IMR-90 (cell line): ENCODE results near the gene TMEM247. TPM values are rescaled to one million over a fixed set of nuclear protein-coding genes. Genes with fewer than 3 reads are reported as not detected.

Experiments used
- ATAC-seq: fragments of 200-7000 bp; cut with Tn5 transposase; 2 replicates; pipeline ENCODE4 v1.9.1; 2020; ENCODE audit warnings: low read depth, mild to moderate bottlenecking, moderate library complexity
- BruUV-seq: library from RNA; stranded (reverse); fragments of 400-500 nt; replicated peaks from 2 replicates; lab custom pipeline; 2021; lab: Mats Ljungman, UMichigan
- CTCF ChIA-PET: fragments of 300-600 bp; formaldehyde crosslinking; extraction: SDS; loops from one replicate; lab custom pipeline; 2021; ENCODE audit warnings: antibody characterized with exemption; lab: Yijun Ruan, JAX
- POLR2A ChIA-PET: fragments of 300-600 bp; sonication (Branson Sonifier 250); formaldehyde crosslinking; loops from one replicate; lab custom pipeline; 2022; ENCODE audit warnings: antibody characterized with exemption; ENCODE audit not compliant: unreplicated experiment; lab: Charles Lee
- DNase-seq: peaks from one replicate; pipeline ENCODE4 v3.0.0; 2013
- H2AFZ ChIP-seq: replicated peaks from 2 replicates; pipeline ENCODE3; 2013; ENCODE audit warnings: low read length, mild to moderate bottlenecking; ENCODE audit not compliant: poor library complexity
- H2AK5ac ChIP-seq: 2 replicates; pipeline ENCODE4 v1.6.1; 2013; ENCODE audit warnings: low read depth, low read length, inconsistent platforms
- H2AK9ac ChIP-seq: replicated peaks from 2 replicates; pipeline ENCODE3; 2013; ENCODE audit warnings: mild to moderate bottlenecking, low read depth, low read length, moderate library complexity; ENCODE audit not compliant: poor library complexity
- H2BK120ac ChIP-seq: 2 replicates; pipeline ENCODE4 v1.6.1; 2013; ENCODE audit warnings: low read depth, low read length, inconsistent platforms
- H2BK15ac ChIP-seq: 3 replicates; pipeline ENCODE4 v1.6.1; 2013; ENCODE audit warnings: low read depth, low read length, inconsistent platforms
- H2BK20ac ChIP-seq: 2 replicates; pipeline ENCODE4 v1.6.1; 2013; ENCODE audit warnings: low read depth, mild to moderate bottlenecking, inconsistent platforms, low read length, moderate library complexity
- H2BK5ac ChIP-seq: 2 replicates; pipeline ENCODE4 v1.6.1; 2013; ENCODE audit warnings: mild to moderate bottlenecking, low read depth, low read length, inconsistent platforms; ENCODE audit not compliant: poor library complexity, severe bottlenecking
- H3K14ac ChIP-seq: replicated peaks from 2 replicates; pipeline ENCODE4 v1.6.1; 2013; ENCODE audit warnings: low read depth, low read length, inconsistent platforms
- H3K18ac ChIP-seq: 2 replicates; pipeline ENCODE4 v1.6.1; 2013; ENCODE audit warnings: low read depth, low read length, control low read depth
- H3K23ac ChIP-seq: 2 replicates; pipeline ENCODE4 v1.6.1; 2013; ENCODE audit warnings: low read depth, low read length, inconsistent platforms
- H3K27ac ChIP-seq: 2 replicates; pipeline ENCODE4 v1.5.1; 2013; ENCODE audit warnings: mild to moderate bottlenecking, control low read depth, low read length; ENCODE audit not compliant: insufficient read depth
- H3K27me3 ChIP-seq: 2 replicates; pipeline ENCODE4 v1.6.1; 2013; ENCODE audit warnings: low read length; ENCODE audit not compliant: control insufficient read depth, insufficient read depth
- H3K36me3 ChIP-seq: 2 replicates; pipeline ENCODE4 v1.6.1; 2013; ENCODE audit warnings: low read length, mixed read lengths; ENCODE audit not compliant: control insufficient read depth, insufficient read depth
- H3K4ac ChIP-seq: 2 replicates; pipeline ENCODE4 v1.6.1; 2013; ENCODE audit warnings: low read depth, low read length, inconsistent platforms
- H3K4me1 ChIP-seq: 2 replicates; pipeline ENCODE4 v1.6.1; 2013; ENCODE audit warnings: low read length, mixed read lengths; ENCODE audit not compliant: control insufficient read depth, insufficient read depth
- H3K4me2 ChIP-seq: 2 replicates; pipeline ENCODE4 v1.6.1; 2013; ENCODE audit warnings: low read depth, mild to moderate bottlenecking, control low read depth, low read length, moderate library complexity
- H3K4me3 ChIP-seq: 2 replicates; pipeline ENCODE4 v1.5.1; 2013; ENCODE audit warnings: low read depth, mild to moderate bottlenecking, control low read depth, low read length, moderate library complexity; ENCODE audit not compliant: insufficient read depth
- H3K56ac ChIP-seq: 2 replicates; pipeline ENCODE4 v1.6.1; 2013; ENCODE audit warnings: low read length, inconsistent platforms; ENCODE audit not compliant: insufficient read depth; ENCODE audit errors: extremely low read depth
- H3K79me1 ChIP-seq, 2 experiments: 2 replicates each; pipeline ENCODE4 v1.6.1; 2013; ENCODE audit warnings: low read length in 2 of 2, inconsistent platforms in 1 of 2, low read depth in 1 of 2
- H3K9ac ChIP-seq: 2 replicates; pipeline ENCODE4 v1.6.1; 2013; ENCODE audit warnings: low read depth, low read length, control low read depth
- H3K9me1 ChIP-seq: 2 replicates; pipeline ENCODE4 v1.6.1; 2013; ENCODE audit warnings: low read length, inconsistent platforms; ENCODE audit not compliant: insufficient read depth
- H3K9me3 ChIP-seq: 2 replicates; pipeline ENCODE4 v1.6.1; 2013; ENCODE audit warnings: low read length; ENCODE audit not compliant: control insufficient read depth, insufficient read depth
- H4K20me1 ChIP-seq: 2 replicates; pipeline ENCODE4 v1.6.1; 2013; ENCODE audit warnings: low read length, inconsistent platforms; ENCODE audit not compliant: insufficient read depth
- H4K5ac ChIP-seq: 2 replicates; pipeline ENCODE4 v1.6.1; 2013; ENCODE audit warnings: mild to moderate bottlenecking, low read depth, low read length, control low read depth
- H4K8ac ChIP-seq, 2 experiments: 2 replicates each; pipeline ENCODE4 v1.6.1; 2013; ENCODE audit warnings: low read depth in 2 of 2, low read length in 2 of 2, control low read depth in 1 of 2, inconsistent platforms in 1 of 2
- H4K91ac ChIP-seq: 2 replicates; pipeline ENCODE4 v1.6.1; 2013; ENCODE audit warnings: low read depth, low read length, inconsistent platforms; ENCODE audit not compliant: insufficient read depth
- BHLHE40 ChIP-seq: fragments of 150-350 bp; IDR thresholded peaks from 2 replicates; pipeline ENCODE4 v1.6.1; 2016; ENCODE audit warnings: mild to moderate bottlenecking, low read depth, low read length
- CEBPB ChIP-seq: IDR thresholded peaks from 2 replicates; pipeline ENCODE4 v1.6.1; 2012; ENCODE audit warnings: low read depth, low read length, improper control_type of control experiment
- CHD1 ChIP-seq: IDR thresholded peaks from 2 replicates; pipeline ENCODE4 v1.6.1; 2012; ENCODE audit warnings: low read depth, low read length, improper control_type of control experiment
- FOS ChIP-seq: fragments of 150-350 bp; IDR thresholded peaks from 2 replicates; pipeline ENCODE4 v1.6.1; 2016; ENCODE audit warnings: low read depth, low read length
- MAFK ChIP-seq: IDR thresholded peaks from 2 replicates; pipeline ENCODE4 v1.6.1; 2012; ENCODE audit warnings: low read depth, low read length, improper control_type of control experiment
- MAZ ChIP-seq: IDR thresholded peaks from 2 replicates; pipeline ENCODE4 v1.6.1; 2012; ENCODE audit warnings: low read depth, mild to moderate bottlenecking, low read length, improper control_type of control experiment, moderate library complexity, borderline replicate concordance
- MXI1 ChIP-seq: IDR thresholded peaks from 2 replicates; pipeline ENCODE4 v1.6.1; 2012; ENCODE audit warnings: low read depth, mild to moderate bottlenecking, low read length, moderate library complexity, borderline replicate concordance
- NFE2L2 ChIP-seq: fragments of 150-350 bp; IDR thresholded peaks from 2 replicates; pipeline ENCODE4 v1.6.1; 2016; ENCODE audit warnings: low read depth, mild to moderate bottlenecking, low read length
- POLR2A ChIP-seq: IDR thresholded peaks from 2 replicates; pipeline ENCODE4 v1.6.1; 2012; ENCODE audit warnings: mild to moderate bottlenecking, low read depth, low read length
- RAD21 ChIP-seq: IDR thresholded peaks from 2 replicates; pipeline ENCODE4 v1.6.1; 2012; ENCODE audit warnings: low read length, improper control_type of control experiment
- RCOR1 ChIP-seq: IDR thresholded peaks from 2 replicates; pipeline ENCODE4 v1.6.1; 2012; ENCODE audit warnings: mild to moderate bottlenecking, low read length, improper control_type of control experiment; ENCODE audit not compliant: insufficient replicate concordance
- RFX5 ChIP-seq: IDR thresholded peaks from 2 replicates; pipeline ENCODE4 v1.8.0; 2012; ENCODE audit warnings: low read depth, mild to moderate bottlenecking, low read length, moderate library complexity
- SMC3 ChIP-seq: fragments of 150-350 bp; IDR thresholded peaks from 2 replicates; pipeline ENCODE4 v1.6.1; 2016; ENCODE audit warnings: low read depth, mild to moderate bottlenecking, antibody characterized with exemption, low read length, moderate library complexity
- WGBS, 2 experiments: methylation state at CpG; one replicate each; pipeline versions ENCODE4 v1.1.5 to v1.1.7; 2013; ENCODE audit warnings: missing lambda C conversion rate in 2 of 2; ENCODE audit not compliant: insufficient read length in 1 of 2; ENCODE audit errors: extremely low coverage in 2 of 2; 5-methylcytosine and 5-hydroxymethylcytosine counted together
- dilution Hi-C: fragments of 300-500 bp; cut with HindIII; formaldehyde crosslinking; loops from one replicate; pipeline ENCODE4 v1.14.3; 2018; ENCODE audit warnings: low sequenced_read_pairs; ENCODE audit not compliant: unreplicated experiment
- in situ Hi-C: fragments of 300-500 bp; cut with MboI; formaldehyde crosslinking; loops from 3 replicates; pipeline ENCODE4 v1.14.3; 2019; ENCODE audit warnings: low sequenced_read_pairs, inconsistent platforms, mixed read lengths
- intact Hi-C: fragments of 100-400 bp; cut with micrococcal nuclease; formaldehyde crosslinking; loops from 2 replicates; pipeline ENCODE4 v1.10.0; 2022
- polyA plus RNA-seq, 3 experiments: library from polyadenylated mRNA; depleted of rRNA; stranded (reverse); fragments of >200 nt; gene quantifications; 2 replicates each; pipeline ENCODE4 v1.2.3, GENCODE V29; 2012; ENCODE audit warnings: low replicate concordance in 1 of 3
- total RNA-seq: library from RNA; depleted of rRNA; stranded (reverse); fragments of >200 nt; gene quantifications from 2 replicates; pipeline ENCODE4 v1.2.3, GENCODE V29; 2012
- TF ChIP-seq, protein P1 (sequence below): fragments of 150-350 bp; IDR thresholded peaks from 2 replicates; pipeline ENCODE4 v1.6.1; 2016; ENCODE audit warnings: low read depth, mild to moderate bottlenecking, low read length, moderate library complexity, borderline replicate concordance
- TF ChIP-seq, protein P2 (sequence below): conservative IDR thresholded peaks from 2 replicates; pipeline ENCODE4 v1.5.1; 2012; ENCODE audit warnings: mild to moderate bottlenecking, low read depth, low read length, improper control_type of control experiment
- TF ChIP-seq, protein P3 (sequence below): fragments of 150-350 bp; IDR thresholded peaks from 2 replicates; pipeline ENCODE4 v1.6.1; 2017; ENCODE audit warnings: mild to moderate bottlenecking, antibody characterized with exemption, low read length, low read depth

TMEM247 gene
- total and polyA plus RNA-seq, 2 of the 4 experiments (the other 2 are of a cell fraction), result not detected

DNA sequence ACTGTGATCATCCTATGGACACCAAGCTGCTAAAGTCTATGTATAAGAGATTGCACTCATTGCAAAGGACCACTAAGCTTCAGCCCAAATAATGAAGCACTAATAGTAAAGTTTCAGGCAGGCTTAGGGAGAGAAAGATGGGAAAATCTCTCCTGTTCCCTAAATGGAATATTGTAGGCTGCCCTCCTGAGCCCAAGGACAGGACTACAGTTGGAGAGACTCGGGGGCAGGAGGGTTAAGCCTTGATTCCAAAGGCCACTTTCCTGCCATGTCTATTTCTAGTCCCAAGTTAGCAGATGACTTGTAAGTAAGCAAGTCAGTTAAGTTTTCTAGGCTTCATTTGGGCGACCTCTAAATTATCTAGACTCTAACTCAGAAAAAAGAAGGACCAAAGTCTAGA is 9.0 kb downstream of the TMEM247 start:
- no peak overlapping the region for H3K4me2 ChIP-seq

More for the DNA sequence above, 9.0 kb downstream of the TMEM247 start:
- no CpG with 5 or more reads among the region's 2 CpGs for WGBS, 2 experiments
- Histone ChIP-seq H3K27me3 (no peaks in the 10 kb centered on the region), H3K18ac (no peak overlapping the region), H4K20me1 (no peaks in the 10 kb centered on the region), H4K91ac (peak overlapping the region; percentile 36; the same call in 1 of the 2 replicates), H3K9me1 (peaks cover 12% of the 10 kb centered on the region; the same call in 1 of the 2 replicates), H3K4ac (peak overlapping the region; percentile 39; the same call in 1 of the 2 replicates), H3K56ac (no peak overlapping the region), H2AFZ (peak overlapping the region; percentile 15), H2BK20ac (peak overlapping the region; percentile 24; the same call in 1 of the 2 replicates), H3K23ac (no peak overlapping the region), H4K5ac (no peak overlapping the region), H3K79me1 (0 out of 4 replicates have a peak, but pooled peaks cover 0 to 5% of the 10 kb centered on the region in 2 experiments), H3K4me3 (no peak overlapping the region), H2BK15ac (peak overlapping the region; percentile 22; the same call in 2 of the 3 replicates), H2AK9ac (no peak overlapping the region), H3K36me3 (no peaks in the 10 kb centered on the region), H3K4me1 (peaks cover 26% of the 10 kb centered on the region), H3K9ac (no peak overlapping the region), H2BK120ac (peak overlapping the region; percentile 7; the same call in 1 of the 2 replicates), H2BK5ac (no peak overlapping the region), H4K8ac (peak overlapping the region in 1 of 2 experiments; percentile 53; a peak in 1 of 4 replicates), H3K27ac (no peak overlapping the region), H3K9me3 (no peaks in the 10 kb centered on the region), H3K14ac (no peak overlapping the region), H2AK5ac (peak overlapping the region; percentile 38)
- TF ChIP-seq, protein P1, sequence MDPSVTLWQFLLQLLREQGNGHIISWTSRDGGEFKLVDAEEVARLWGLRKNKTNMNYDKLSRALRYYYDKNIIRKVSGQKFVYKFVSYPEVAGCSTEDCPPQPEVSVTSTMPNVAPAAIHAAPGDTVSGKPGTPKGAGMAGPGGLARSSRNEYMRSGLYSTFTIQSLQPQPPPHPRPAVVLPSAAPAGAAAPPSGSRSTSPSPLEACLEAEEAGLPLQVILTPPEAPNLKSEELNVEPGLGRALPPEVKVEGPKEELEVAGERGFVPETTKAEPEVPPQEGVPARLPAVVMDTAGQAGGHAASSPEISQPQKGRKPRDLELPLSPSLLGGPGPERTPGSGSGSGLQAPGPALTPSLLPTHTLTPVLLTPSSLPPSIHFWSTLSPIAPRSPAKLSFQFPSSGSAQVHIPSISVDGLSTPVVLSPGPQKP, result no peak
- no peak for TF ChIP-seq RFX5
- TF ChIP-seq MXI1, result no peak
- TF ChIP-seq SMC3, result no peak
- TF ChIP-seq NFE2L2, result no peak
- no peak for TF ChIP-seq CHD1
- TF ChIP-seq MAZ, result no peak
- TF ChIP-seq RCOR1, result no peak
- TF ChIP-seq CEBPB, result no peak
- no peak for TF ChIP-seq FOS
- TF ChIP-seq, protein P2, sequence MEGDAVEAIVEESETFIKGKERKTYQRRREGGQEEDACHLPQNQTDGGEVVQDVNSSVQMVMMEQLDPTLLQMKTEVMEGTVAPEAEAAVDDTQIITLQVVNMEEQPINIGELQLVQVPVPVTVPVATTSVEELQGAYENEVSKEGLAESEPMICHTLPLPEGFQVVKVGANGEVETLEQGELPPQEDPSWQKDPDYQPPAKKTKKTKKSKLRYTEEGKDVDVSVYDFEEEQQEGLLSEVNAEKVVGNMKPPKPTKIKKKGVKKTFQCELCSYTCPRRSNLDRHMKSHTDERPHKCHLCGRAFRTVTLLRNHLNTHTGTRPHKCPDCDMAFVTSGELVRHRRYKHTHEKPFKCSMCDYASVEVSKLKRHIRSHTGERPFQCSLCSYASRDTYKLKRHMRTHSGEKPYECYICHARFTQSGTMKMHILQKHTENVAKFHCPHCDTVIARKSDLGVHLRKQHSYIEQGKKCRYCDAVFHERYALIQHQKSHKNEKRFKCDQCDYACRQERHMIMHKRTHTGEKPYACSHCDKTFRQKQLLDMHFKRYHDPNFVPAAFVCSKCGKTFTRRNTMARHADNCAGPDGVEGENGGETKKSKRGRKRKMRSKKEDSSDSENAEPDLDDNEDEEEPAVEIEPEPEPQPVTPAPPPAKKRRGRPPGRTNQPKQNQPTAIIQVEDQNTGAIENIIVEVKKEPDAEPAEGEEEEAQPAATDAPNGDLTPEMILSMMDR, result no peak
- TF ChIP-seq, protein P3, sequence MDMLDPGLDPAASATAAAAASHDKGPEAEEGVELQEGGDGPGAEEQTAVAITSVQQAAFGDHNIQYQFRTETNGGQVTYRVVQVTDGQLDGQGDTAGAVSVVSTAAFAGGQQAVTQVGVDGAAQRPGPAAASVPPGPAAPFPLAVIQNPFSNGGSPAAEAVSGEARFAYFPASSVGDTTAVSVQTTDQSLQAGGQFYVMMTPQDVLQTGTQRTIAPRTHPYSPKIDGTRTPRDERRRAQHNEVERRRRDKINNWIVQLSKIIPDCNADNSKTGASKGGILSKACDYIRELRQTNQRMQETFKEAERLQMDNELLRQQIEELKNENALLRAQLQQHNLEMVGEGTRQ, result no peak
- TF ChIP-seq RAD21, result no peak
- no peak for TF ChIP-seq MAFK
- no peak for TF ChIP-seq BHLHE40
- no peak for TF ChIP-seq POLR2A
- BruUV-seq, result no TSS peak
- in situ Hi-C loops (no loop called here), intact Hi-C loops (no loop called here), dilution Hi-C loops (no loop called here)
- ChIA-PET CTCF (no interaction called here), POLR2A (no interaction called here)
- ATAC-seq, result peak; percentile 24
- DNase-seq, result no peak
